H1 (cell line): ENCODE data around the gene UBQLN3.

Experiments
- POLR2A ChIP-seq, 2 experiments: IDR thresholded peaks; 1 replicate in 1 of 2; 2 replicates in 1 of 2; pipeline ENCODE4 v1.6.1; 2011; ENCODE audit warnings: low read depth in 2 of 2, low read length in 2 of 2, mild to moderate bottlenecking in 2 of 2; ENCODE audit errors: control extremely low read depth in 1 of 2
- RFX5 ChIP-seq: IDR thresholded peaks from 2 replicates; pipeline ENCODE4 v1.6.1; 2011; ENCODE audit warnings: low read depth, low read length, improper control_type of control experiment, borderline replicate concordance

DNA sequence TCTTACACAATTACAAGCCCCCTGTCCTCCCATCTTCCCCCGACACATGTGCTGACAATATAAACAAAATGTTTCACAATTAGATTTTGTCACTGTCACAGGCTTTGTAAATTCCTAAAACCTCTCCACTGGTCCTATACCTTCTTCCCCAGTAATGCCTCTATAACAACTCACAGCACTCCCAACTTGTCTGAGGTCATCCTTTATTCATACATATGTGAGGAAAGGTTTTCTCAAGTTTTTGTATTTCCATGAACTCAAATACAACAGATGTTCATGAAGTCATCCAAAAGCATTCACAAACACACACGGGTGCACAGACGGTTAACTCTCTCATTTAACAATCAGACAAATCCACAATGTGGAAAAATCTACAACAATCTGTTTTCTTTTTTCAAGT is 36.7 kb upstream of the UBQLN3 start:
- TF ChIP-seq RFX5 (no peak), POLR2A (IDR thresholded peaks at IDR 0.05; ENCODE audit: control extremely low read depth in 1 of 2, low read depth in 2 of 2, low read length in 2 of 2) (no peak)
